ENCODE data around the gene MYH16. TPM values are rescaled to one million over a fixed set of nuclear protein-coding genes. Genes with fewer than 3 reads are reported as not detected.
"Not testable (repeated sequence)": the region's sequence is repeated elsewhere in the genome, so short reads cannot be mapped to it uniquely, and the experiment has no call there.

Gene MYH16
- total RNA-seq, 2 experiments from 2014 or later: not detected

GRCh38 chr7:99320371-99320770 is 47.7 kb downstream of the MYH16 start:
- H3K9me3 Mint-ChIP-seq: no peaks in the 10 kb centered on the region
- ChIA-PET CTCF (no interaction called here), POLR2A (no interaction called here)
- peaks cover 5% of the 10 kb centered on the region for H3K4me1 Mint-ChIP-seq
- H3K27ac Mint-ChIP-seq: no peak overlapping the region
- no peak overlapping the region for H3K4me3 Mint-ChIP-seq
- no peak for DNase-seq
- H3K27me3 Mint-ChIP-seq: peaks cover 6% of the 10 kb centered on the region
- H3K36me3 Mint-ChIP-seq (ENCODE audit: low read depth): no peaks in the 10 kb centered on the region

- DNase-seq; H3K36me3 Mint-ChIP-seq (ENCODE audit: low read depth); H3K27me3 Mint-ChIP-seq; POLR2A ChIA-PET; H3K4me3 Mint-ChIP-seq; H3K9me3 Mint-ChIP-seq; H3K27ac Mint-ChIP-seq: not testable (repeated sequence)
- CTCF ChIA-PET: interaction anchor here (1.6 kb wide), 1 partner anchor 10 kb away, joined by 7 read pairs; no protein-coding TSS in a partner anchor
- H3K4me1 Mint-ChIP-seq: peaks cover 15% of the 10 kb centered on the region
These were observed 50.0 kb downstream of the MYH16 start for GRCh38 chr7:99322659-99323058.

- peak overlapping the region; percentile 82 for H3K27ac Mint-ChIP-seq
- ChIA-PET CTCF (interaction anchor here (0.5 to 2.8 kb wide), 3 partner anchors 10 to 446 kb away, joined by 3 to 7 read pairs (median 5); partner anchors contain the start of gene TRRAP), POLR2A (no interaction called here)
- H3K4me1 Mint-ChIP-seq: peaks cover 30% of the 10 kb centered on the region
- peaks cover 3% of the 10 kb centered on the region for H3K27me3 Mint-ChIP-seq
- H3K9me3 Mint-ChIP-seq: no peaks in the 10 kb centered on the region
- DNase-seq: no peak
- peak overlapping the region; percentile 80 for H3K4me3 Mint-ChIP-seq
- peaks cover 2% of the 10 kb centered on the region for H3K36me3 Mint-ChIP-seq (ENCODE audit: low read depth)
These were observed 51.9 kb downstream of the MYH16 start for GRCh38 chr7:99324559-99324958.

GRCh38 chr7:99325001-99325493 is 52.4 kb downstream of the MYH16 start:
- peak overlapping the region; percentile 80 for H3K4me3 Mint-ChIP-seq
- no peaks in the 10 kb centered on the region for H3K9me3 Mint-ChIP-seq
- ChIA-PET POLR2A (no interaction called here), CTCF (interaction anchor here (0.5 to 2.8 kb wide), 3 partner anchors 11 to 446 kb away, joined by 3 to 7 read pairs (median 5); partner anchors contain the start of gene TRRAP)
- peaks cover 3% of the 10 kb centered on the region for H3K27me3 Mint-ChIP-seq
- no peak for DNase-seq
- H3K27ac Mint-ChIP-seq: peak overlapping the region; percentile 82
- peaks cover 2% of the 10 kb centered on the region for H3K36me3 Mint-ChIP-seq (ENCODE audit: low read depth)
- H3K4me1 Mint-ChIP-seq: peaks cover 34% of the 10 kb centered on the region

- peak within 1 kb of the TSS; percentile 82 for H3K27ac Mint-ChIP-seq
- peaks cover 3% of the 10 kb centered on the region for H3K27me3 Mint-ChIP-seq
- peaks cover 40% of the 10 kb centered on the region for H3K4me1 Mint-ChIP-seq
- ChIA-PET CTCF (interaction anchor here (1.5 to 2.8 kb wide), 2 partner anchors 11 to 447 kb away, joined by 3 to 7 read pairs; partner anchors contain the start of gene TRRAP), POLR2A (no interaction called here)
- H3K36me3 Mint-ChIP-seq (ENCODE audit: low read depth): peaks cover 8% of the 10 kb centered on the region
- no peaks in the 10 kb centered on the region for H3K9me3 Mint-ChIP-seq
- DNase-seq: peak; percentile 91
- H3K4me3 Mint-ChIP-seq: peak within 1 kb of the TSS; percentile 80
These were observed 53.2 kb downstream of the MYH16 start, which contains the start of gene ARPC1A for GRCh38 chr7:99325592-99326407. Gene ARPC1A (plus strand): TSS chr7:99325898. CDS start chr7:99333354, 7,456 bp downstream.

GRCh38 chr7:99326408-99326782 is 53.8 kb downstream of the MYH16 start:
- Mint-ChIP-seq H3K4me1 (peaks cover 43% of the 10 kb centered on the region), H3K27ac (peak overlapping the region; percentile 82), H3K27me3 (peaks cover 3% of the 10 kb centered on the region), H3K36me3 (ENCODE audit: low read depth) (peaks cover 8% of the 10 kb centered on the region), H3K4me3 (peak overlapping the region; percentile 80), H3K9me3 (no peaks in the 10 kb centered on the region)
- DNase-seq: no peak
- POLR2A ChIA-PET: interaction anchor here (1.0 kb wide), 1 partner anchor 54 kb away, joined by 3 read pairs; no protein-coding TSS in a partner anchor
- CTCF ChIA-PET: interaction anchor here (1.0 to 2.8 kb wide), 2 partner anchors 35 to 448 kb away, joined by 3 to 7 read pairs; partner anchors contain the start of gene TRRAP

- Mint-ChIP-seq H3K4me1 (peaks cover 46% of the 10 kb centered on the region), H3K36me3 (ENCODE audit: low read depth) (peaks cover 27% of the 10 kb centered on the region), H3K27ac (peak overlapping the region; percentile 82)
- POLR2A ChIA-PET, H3K9me3 Mint-ChIP-seq, H3K4me3 Mint-ChIP-seq, H3K27me3 Mint-ChIP-seq, CTCF ChIA-PET: not testable (repeated sequence)
- peak; percentile 17 for DNase-seq
These were observed 57.8 kb downstream of the MYH16 start for GRCh38 chr7:99330314-99330961.

GRCh38 chr7:99331002-99331401 is 58.4 kb downstream of the MYH16 start:
- Mint-ChIP-seq H3K27me3 (no peaks in the 10 kb centered on the region), H3K4me1 (peaks cover 46% of the 10 kb centered on the region), H3K36me3 (ENCODE audit: low read depth) (peaks cover 28% of the 10 kb centered on the region), H3K27ac (peak overlapping the region; percentile 52), H3K4me3 (no peak overlapping the region), H3K9me3 (no peaks in the 10 kb centered on the region)
- ChIA-PET POLR2A (no interaction called here), CTCF (no interaction called here)
- DNase-seq: no peak

GRCh38 chr7:99339595-99339994 is 67.0 kb downstream of the MYH16 start:
- no peaks in the 10 kb centered on the region for H3K27me3 Mint-ChIP-seq
- no peak overlapping the region for H3K4me3 Mint-ChIP-seq
- peaks cover 53% of the 10 kb centered on the region for H3K36me3 Mint-ChIP-seq (ENCODE audit: low read depth)
- CTCF ChIA-PET: interaction anchor here (1.3 kb wide), 1 partner anchor 8 kb away, joined by 3 read pairs; no protein-coding TSS in a partner anchor
- H3K9me3 Mint-ChIP-seq: no peaks in the 10 kb centered on the region
- H3K27ac Mint-ChIP-seq: no peak overlapping the region
- H3K4me1 Mint-ChIP-seq: peaks cover 2% of the 10 kb centered on the region
- no peak for DNase-seq
- POLR2A ChIA-PET: no interaction called here

- H3K9me3 Mint-ChIP-seq: no peaks in the 10 kb centered on the region
- peaks cover 2% of the 10 kb centered on the region for H3K4me1 Mint-ChIP-seq
- H3K27ac Mint-ChIP-seq: no peak overlapping the region
- H3K27me3 Mint-ChIP-seq: no peaks in the 10 kb centered on the region
- H3K36me3 Mint-ChIP-seq (ENCODE audit: low read depth): peaks cover 51% of the 10 kb centered on the region
- CTCF ChIA-PET: interaction anchor here (1.3 kb wide), 1 partner anchor 9 kb away, joined by 3 read pairs; no protein-coding TSS in a partner anchor
- POLR2A ChIA-PET: no interaction called here
- no peak for DNase-seq
- no peak overlapping the region for H3K4me3 Mint-ChIP-seq
These were observed 68.0 kb downstream of the MYH16 start for GRCh38 chr7:99340659-99341058.

- Mint-ChIP-seq H3K27me3 (no peaks in the 10 kb centered on the region), H3K4me1 (peaks cover 2% of the 10 kb centered on the region), H3K27ac (no peak overlapping the region), H3K36me3 (ENCODE audit: low read depth) (peaks cover 47% of the 10 kb centered on the region), H3K4me3 (no peak overlapping the region), H3K9me3 (no peaks in the 10 kb centered on the region)
- DNase-seq: no peak
- POLR2A ChIA-PET: no interaction called here
- CTCF ChIA-PET: no interaction called here
These were observed 71.5 kb downstream of the MYH16 start for GRCh38 chr7:99344061-99344647.

- POLR2A ChIA-PET, H3K27me3 Mint-ChIP-seq, H3K4me1 Mint-ChIP-seq, DNase-seq, H3K9me3 Mint-ChIP-seq, H3K27ac Mint-ChIP-seq, H3K4me3 Mint-ChIP-seq: not testable (repeated sequence)
- H3K36me3 Mint-ChIP-seq (ENCODE audit: low read depth): peaks cover 33% of the 10 kb centered on the region
- CTCF ChIA-PET: interaction anchor here (1.6 to 1.7 kb wide), 3 partner anchors 11 to 18 kb away, joined by 3 to 7 read pairs (median 4); no protein-coding TSS in a partner anchor
These were observed 78.0 kb downstream of the MYH16 start for GRCh38 chr7:99350641-99351040.
